SU-DHL-6 (cell line): Measurements from ENCODE around the gene COL4A1.

Source experiments
- EZH2phosphoT487 ChIP-seq: fragments of 200-600 bp; sonication (generic), shearing (Covaris generic); conservative IDR thresholded peaks from 2 replicates; pipeline ENCODE4 v1.6.1; 2018; ENCODE audit warnings: mild to moderate bottlenecking, antibody characterized with exemption, low read length, moderate library complexity, mixed read lengths
- TF ChIP-seq, protein P1 (sequence below): fragments of 200-600 bp; sonication (generic); IDR thresholded peaks from one replicate; pipeline ENCODE4 v1.5.1; 2017; ENCODE audit warnings: antibody characterized with exemption, mild to moderate bottlenecking, low read length, moderate library complexity; ENCODE audit not compliant: insufficient read depth, poor library complexity, severe bottlenecking

DNA sequence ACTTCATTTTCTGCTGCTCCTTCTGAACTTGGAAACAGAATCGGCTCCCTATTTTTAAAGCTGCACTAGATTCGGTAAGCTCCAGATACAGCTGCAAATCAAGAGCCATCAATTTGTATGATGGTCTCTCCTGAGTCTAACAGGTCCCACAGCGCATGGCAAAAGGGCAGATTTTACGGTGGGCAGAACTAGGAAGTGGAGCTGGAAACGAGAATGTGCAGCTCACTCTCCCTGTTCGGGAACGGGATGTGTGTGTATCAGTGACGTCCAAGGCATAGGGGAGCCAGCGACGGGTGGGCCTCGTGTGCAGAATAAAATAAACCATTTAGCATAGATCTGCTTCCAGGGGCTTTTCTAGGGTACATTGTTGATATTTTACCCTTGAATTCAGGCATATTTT, 74.2 kb downstream of the COL4A1 start:
- TF ChIP-seq, protein P1, sequence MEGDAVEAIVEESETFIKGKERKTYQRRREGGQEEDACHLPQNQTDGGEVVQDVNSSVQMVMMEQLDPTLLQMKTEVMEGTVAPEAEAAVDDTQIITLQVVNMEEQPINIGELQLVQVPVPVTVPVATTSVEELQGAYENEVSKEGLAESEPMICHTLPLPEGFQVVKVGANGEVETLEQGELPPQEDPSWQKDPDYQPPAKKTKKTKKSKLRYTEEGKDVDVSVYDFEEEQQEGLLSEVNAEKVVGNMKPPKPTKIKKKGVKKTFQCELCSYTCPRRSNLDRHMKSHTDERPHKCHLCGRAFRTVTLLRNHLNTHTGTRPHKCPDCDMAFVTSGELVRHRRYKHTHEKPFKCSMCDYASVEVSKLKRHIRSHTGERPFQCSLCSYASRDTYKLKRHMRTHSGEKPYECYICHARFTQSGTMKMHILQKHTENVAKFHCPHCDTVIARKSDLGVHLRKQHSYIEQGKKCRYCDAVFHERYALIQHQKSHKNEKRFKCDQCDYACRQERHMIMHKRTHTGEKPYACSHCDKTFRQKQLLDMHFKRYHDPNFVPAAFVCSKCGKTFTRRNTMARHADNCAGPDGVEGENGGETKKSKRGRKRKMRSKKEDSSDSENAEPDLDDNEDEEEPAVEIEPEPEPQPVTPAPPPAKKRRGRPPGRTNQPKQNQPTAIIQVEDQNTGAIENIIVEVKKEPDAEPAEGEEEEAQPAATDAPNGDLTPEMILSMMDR = no peak
- TF ChIP-seq EZH2phosphoT487 = no peak
